Peyer's patch (tissue), 4 donors: ENCODE measurements around the gene COL6A2. TPM values are rescaled to one million over a fixed set of nuclear protein-coding genes. Genes with fewer than 3 reads are reported as not detected.

Experiments used
- DNase-seq, 3 donors: peaks; one replicate each; pipeline ENCODE4 v3.0.0-alpha.2; 2017 to 2019
- H3K27ac ChIP-seq, 4 donors: fragments of 200-600 bp; sonication (generic); one replicate each; pipeline ENCODE4 v1.5.1; 2016 to 2019
- H3K27me3 ChIP-seq, 2 donors: fragments of 200-600 bp; sonication (generic); one replicate each; pipeline ENCODE4 v1.5.1; 2019
- H3K36me3 ChIP-seq, 3 donors: fragments of 200-600 bp; sonication (generic); one replicate each; pipeline ENCODE4 v1.5.1; 2016 to 2019
- H3K4me1 ChIP-seq, 4 donors: fragments of 200-600 bp; sonication (generic); one replicate each; pipeline ENCODE4 v1.5.1; 2016 to 2019
- H3K4me3 ChIP-seq, 4 donors: fragments of 200-600 bp; sonication (generic); 1 replicate in 3 of 4; 2 replicates in 1 of 4; pipeline ENCODE4 v1.5.1; 2016 to 2019; ENCODE audit warnings: mild to moderate bottlenecking in 1 of 4
- H3K9me3 ChIP-seq, 4 donors: fragments of 200-600 bp; sonication (generic); one replicate each; pipeline ENCODE4 v1.5.1; 2016 to 2019; ENCODE audit warnings: mild to moderate bottlenecking in 1 of 4
- POLR2A ChIP-seq, 2 donors: fragments of 450-650 bp; IDR thresholded peaks; one replicate each; pipeline ENCODE4 v1.5.1; 2017; ENCODE audit warnings: antibody characterized with exemption in 2 of 2, mild to moderate bottlenecking in 2 of 2, moderate library complexity in 2 of 2
- total RNA-seq, 4 donors: library from RNA; depleted of rRNA; stranded (reverse); fragments of >200 nt; gene quantifications; one replicate each; pipeline ENCODE4 v1.1.0, GENCODE V29; 2016
- TF ChIP-seq, protein P1 (sequence below), 6 experiments: fragments of 450-650 bp in 4 of 6; fragments of 200-600 bp in 2 of 6; sonication (generic) in 1 of 6; IDR thresholded peaks; one replicate each; pipeline ENCODE4 v1.5.1; 2017 to 2019; ENCODE audit warnings: antibody characterized with exemption in 6 of 6, mild to moderate bottlenecking in 3 of 6, moderate library complexity in 1 of 6

Gene COL6A2
- total RNA-seq, 4 donors from 2014 or later = 59.9 to 1,087 (median 166) TPM

DNA sequence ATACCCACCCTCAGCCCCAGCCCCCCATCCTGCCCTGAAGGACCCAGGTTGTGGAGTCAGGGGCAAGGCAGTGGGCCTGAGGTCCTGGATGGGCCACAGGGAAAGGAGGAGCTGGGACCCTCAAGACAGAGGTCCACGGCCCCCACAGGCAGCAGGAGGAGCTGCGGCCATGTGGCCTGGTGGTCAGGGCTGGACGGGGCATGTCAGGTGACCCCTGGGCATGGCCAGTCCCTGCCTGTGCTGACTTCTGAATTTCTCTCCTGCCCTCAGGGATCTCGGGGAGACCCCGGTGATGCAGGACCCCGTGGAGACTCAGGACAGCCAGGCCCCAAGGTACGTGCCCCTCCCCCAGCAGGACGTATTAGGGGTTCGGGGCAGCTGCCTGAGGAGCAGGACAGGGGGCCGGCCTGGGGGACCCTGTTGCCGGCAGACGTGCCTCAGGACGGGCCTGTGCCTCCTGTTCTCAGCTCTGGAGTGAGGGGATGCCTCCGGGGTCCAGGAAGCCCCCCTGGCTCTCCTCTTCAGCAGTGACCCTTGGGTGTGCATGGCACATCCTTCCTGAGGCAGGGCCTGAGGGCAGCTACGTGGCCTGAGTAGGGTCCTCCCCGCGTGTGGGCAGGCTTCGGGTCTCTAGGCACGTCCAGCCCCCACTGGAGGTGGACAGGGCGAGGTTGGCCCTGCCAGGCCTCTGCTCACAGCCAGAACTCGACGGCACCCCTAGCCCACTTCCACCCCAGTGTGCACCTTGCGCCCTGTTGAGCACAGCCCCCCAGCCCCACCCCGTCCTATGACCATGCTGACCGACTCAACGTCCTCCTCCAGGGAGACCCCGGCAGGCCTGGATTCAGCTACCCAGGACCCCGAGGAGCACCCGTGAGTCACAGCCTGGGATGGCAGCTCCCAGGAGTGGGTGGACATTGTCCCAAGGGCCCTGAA is 23.6 kb downstream of the COL6A2 start:
- no peak overlapping the region for H3K4me3 ChIP-seq
- H3K27me3 ChIP-seq = no peaks in the 10 kb centered on the region
- H3K27ac ChIP-seq = no peak overlapping the region
- DNase-seq = peak in 2 of 3 donors; percentile 34 to 43
- H3K9me3 ChIP-seq = no peaks in the 10 kb centered on the region
- TF ChIP-seq POLR2A (IDR thresholded peaks at IDR 0.05) = no peak
- TF ChIP-seq, protein P1, sequence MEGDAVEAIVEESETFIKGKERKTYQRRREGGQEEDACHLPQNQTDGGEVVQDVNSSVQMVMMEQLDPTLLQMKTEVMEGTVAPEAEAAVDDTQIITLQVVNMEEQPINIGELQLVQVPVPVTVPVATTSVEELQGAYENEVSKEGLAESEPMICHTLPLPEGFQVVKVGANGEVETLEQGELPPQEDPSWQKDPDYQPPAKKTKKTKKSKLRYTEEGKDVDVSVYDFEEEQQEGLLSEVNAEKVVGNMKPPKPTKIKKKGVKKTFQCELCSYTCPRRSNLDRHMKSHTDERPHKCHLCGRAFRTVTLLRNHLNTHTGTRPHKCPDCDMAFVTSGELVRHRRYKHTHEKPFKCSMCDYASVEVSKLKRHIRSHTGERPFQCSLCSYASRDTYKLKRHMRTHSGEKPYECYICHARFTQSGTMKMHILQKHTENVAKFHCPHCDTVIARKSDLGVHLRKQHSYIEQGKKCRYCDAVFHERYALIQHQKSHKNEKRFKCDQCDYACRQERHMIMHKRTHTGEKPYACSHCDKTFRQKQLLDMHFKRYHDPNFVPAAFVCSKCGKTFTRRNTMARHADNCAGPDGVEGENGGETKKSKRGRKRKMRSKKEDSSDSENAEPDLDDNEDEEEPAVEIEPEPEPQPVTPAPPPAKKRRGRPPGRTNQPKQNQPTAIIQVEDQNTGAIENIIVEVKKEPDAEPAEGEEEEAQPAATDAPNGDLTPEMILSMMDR (IDR thresholded peaks at IDR 0.05) = no peak
- peaks cover 0 to 63% (median 0%) of the 10 kb centered on the region in 3 donors for H3K36me3 ChIP-seq
- H3K4me1 ChIP-seq = no peaks in the 10 kb centered on the region

DNA sequence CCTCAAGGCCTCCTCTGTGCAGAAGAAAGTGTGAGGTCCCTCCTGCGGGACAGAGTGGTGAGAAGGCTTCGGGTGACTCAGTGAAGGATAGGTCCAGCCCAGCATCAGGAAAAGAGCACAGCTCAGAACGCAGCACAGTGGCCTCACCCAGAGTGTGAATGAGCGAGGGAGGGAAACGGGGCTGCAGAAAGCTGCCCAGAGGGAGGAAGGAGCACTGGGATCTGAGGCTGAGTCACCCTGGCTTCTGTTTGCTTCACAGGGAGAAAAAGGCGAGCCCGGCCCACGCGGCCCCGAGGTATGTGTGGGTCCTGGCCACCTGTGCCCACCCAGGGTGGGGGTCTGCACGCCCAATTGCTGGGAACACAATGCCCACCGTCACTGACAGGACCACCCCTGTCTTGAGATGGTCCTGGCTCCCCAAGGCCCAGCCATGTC is 24.3 kb downstream of the COL6A2 start:
- Histone ChIP-seq H3K27ac (no peak overlapping the region), H3K36me3 (peaks cover 0 to 56% (median 0%) of the 10 kb centered on the region in 3 donors), H3K4me3 (no peak overlapping the region), H3K4me1 (no peaks in the 10 kb centered on the region), H3K27me3 (no peaks in the 10 kb centered on the region), H3K9me3 (no peaks in the 10 kb centered on the region)
- TF ChIP-seq POLR2A (IDR thresholded peaks at IDR 0.05) = no peak
- TF ChIP-seq, protein P1 (IDR thresholded peaks at IDR 0.05) = no peak
- peak in 1 of 3 donors; percentile 16 for DNase-seq

DNA sequence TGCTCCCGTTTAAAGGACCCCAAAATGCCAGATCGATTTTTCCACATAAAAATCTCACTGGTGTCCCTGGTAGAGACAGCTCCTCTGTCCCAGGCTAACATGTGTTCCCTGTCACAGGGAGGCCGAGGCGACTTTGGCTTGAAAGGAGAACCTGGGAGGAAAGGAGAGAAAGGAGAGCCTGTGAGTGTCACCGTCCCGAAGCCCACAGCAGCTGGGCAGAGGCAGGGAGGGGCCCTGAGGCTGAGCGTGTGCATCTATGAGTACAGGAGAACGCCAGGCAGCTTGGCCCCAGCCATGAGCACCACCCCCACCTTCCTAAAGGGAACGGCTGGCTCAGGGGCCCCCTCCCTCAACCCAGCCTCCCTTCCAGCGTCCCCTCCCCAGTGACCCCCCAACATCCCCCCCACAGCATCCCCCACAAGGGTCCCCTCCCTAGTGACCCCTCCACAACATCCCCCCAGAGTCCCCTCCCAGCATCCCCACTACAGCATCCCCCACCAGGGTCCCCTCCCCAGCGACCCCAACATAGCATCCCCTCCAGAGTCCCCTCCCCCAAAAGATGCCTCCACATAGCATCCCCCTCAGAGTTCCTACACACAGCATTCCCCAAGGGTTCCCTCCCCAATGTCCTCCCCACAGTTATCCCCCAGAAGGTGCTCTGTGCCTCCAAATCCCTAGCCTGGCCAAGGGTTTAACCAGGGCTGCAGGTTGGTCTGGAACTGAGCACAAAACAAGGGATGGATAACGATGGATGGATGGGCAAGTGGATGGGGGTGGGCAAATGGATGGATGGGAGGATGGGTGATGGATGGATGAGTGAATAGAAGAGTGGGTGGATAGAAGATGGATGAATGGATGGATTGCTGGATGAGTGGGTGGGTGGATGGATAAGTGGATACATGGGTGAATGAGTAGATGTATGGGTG is 25.1 kb downstream of the COL6A2 start:
- Histone ChIP-seq H3K27ac (no peak overlapping the region), H3K4me1 (no peaks in the 10 kb centered on the region), H3K27me3 (no peaks in the 10 kb centered on the region), H3K36me3 (peaks cover 0 to 48% (median 0%) of the 10 kb centered on the region in 3 donors), H3K9me3 (no peaks in the 10 kb centered on the region), H3K4me3 (no peak overlapping the region)
- TF ChIP-seq POLR2A (IDR thresholded peaks at IDR 0.05) = no peak
- TF ChIP-seq, protein P1 (IDR thresholded peaks at IDR 0.05) = no peak
- peak in 2 of 3 donors; percentile 11 to 16 for DNase-seq

DNA sequence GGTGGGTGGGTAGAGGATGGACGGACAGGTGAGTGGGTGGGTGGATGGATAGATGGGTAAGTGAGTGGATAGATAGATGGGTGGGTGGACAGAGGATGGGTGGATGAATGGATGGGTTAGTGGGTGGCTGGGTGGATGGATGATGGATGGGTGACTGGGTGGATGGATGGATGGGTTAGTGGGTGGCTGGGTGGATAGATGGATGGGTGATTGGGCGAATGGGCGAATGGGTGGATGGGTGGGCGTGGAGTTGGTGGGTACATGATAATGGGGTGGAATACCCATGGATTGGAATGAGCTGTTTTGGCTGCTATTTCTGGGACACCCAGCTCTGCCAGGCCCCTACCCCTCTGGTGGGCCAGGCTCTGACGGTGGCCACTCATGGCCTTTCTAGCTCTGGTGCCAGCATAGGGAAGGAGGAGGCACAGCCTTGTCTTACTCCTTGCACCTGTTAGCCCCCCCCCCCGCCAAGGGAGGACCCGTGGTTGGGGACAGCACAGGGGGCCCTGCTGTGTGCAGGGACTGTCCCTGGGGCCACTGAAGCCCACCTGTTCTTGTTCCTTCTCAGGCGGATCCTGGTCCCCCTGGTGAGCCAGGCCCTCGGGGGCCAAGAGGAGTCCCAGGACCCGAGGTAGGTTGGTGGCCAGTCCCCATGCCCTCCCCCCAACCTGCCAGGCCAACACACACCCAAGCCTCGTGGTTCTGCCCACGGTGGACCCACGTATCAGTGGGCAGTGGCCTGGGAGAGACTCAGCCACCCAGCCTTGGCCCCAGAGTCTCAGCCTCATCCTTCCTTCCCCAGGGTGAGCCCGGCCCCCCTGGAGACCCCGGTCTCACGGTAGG is 26.4 kb downstream of the COL6A2 start:
- no peak overlapping the region for H3K27ac ChIP-seq

More for the DNA sequence above, 26.4 kb downstream of the COL6A2 start:
- no peaks in the 10 kb centered on the region for H3K27me3 ChIP-seq
- no peaks in the 10 kb centered on the region for H3K9me3 ChIP-seq
- TF ChIP-seq, protein P1 (IDR thresholded peaks at IDR 0.05) = no peak
- no peak for TF ChIP-seq POLR2A (IDR thresholded peaks at IDR 0.05)
- H3K4me1 ChIP-seq = no peaks in the 10 kb centered on the region
- H3K4me3 ChIP-seq = no peak overlapping the region
- DNase-seq = peak in 2 of 3 donors; percentile 34 to 39
- H3K36me3 ChIP-seq = peaks cover 0 to 35% (median 0%) of the 10 kb centered on the region in 3 donors
